ENCODE data around the gene LSP1. TPM values are rescaled to one million over a fixed set of nuclear protein-coding genes. Genes with fewer than 3 reads are reported as not detected.

Gene LSP1
- total and polyA plus RNA-seq, 10 donors, result 136 to 422 (median 335) TPM

- intact Hi-C loops (cut with DNase I; ENCODE audit: low total_unique reads), result no loop called here
- WGBS, 5 donors, result 37 to 62% (median 52%) methylated on average over 28 to 33 of the region's 33 CpGs
- Histone ChIP-seq H3K4me3 (peak overlapping the region in 2 of 8 donors; percentile 13 to 38), H3K4me1 (peaks cover 5 to 56% (median 42%) of the 10 kb centered on the region in 6 donors), H3K27me3 (replicated peaks in 1 of 7) (peaks cover 0 to 8% (median 0%) of the 10 kb centered on the region in 7 donors), H3K36me3 (peaks cover 0 to 64% (median 42%) of the 10 kb centered on the region in 6 donors), H3K9me3 (no peaks in the 10 kb centered on the region), H3K27ac (peak overlapping the region in 7 of 8 donors; percentile 1 to 79 (median 71))
- TF ChIP-seq POLR2A (IDR thresholded peaks at IDR 0.05) (no peak), POLR2AphosphoS5 (IDR thresholded peaks at IDR 0.05) (no peak), CTCF (IDR thresholded peaks at IDR 0.05 in 8 of 11, conservative IDR thresholded peaks at IDR 0.05 in 3 of 11) (no peak)
- peak; percentile 80 for DNase-seq
These were observed 37.3 kb downstream of the LSP1 start for GRCh38 chr11:1889941-1890855.

- WGBS, 5 donors, result 24 to 58% (median 48%) methylated on average over 18 to 34 of the region's 34 CpGs
- Histone ChIP-seq H3K9me3 (no peaks in the 10 kb centered on the region), H3K27ac (peak overlapping the region in 5 of 8 donors; percentile 5 to 79 (median 71)), H3K36me3 (peaks cover 0 to 55% (median 32%) of the 10 kb centered on the region in 6 donors), H3K4me3 (peak overlapping the region in 1 of 8 donors; percentile 5), H3K27me3 (replicated peaks in 1 of 7) (peaks cover 0 to 8% (median 0%) of the 10 kb centered on the region in 7 donors), H3K4me1 (peaks cover 5 to 56% (median 42%) of the 10 kb centered on the region in 6 donors)
- TF ChIP-seq POLR2A (IDR thresholded peaks at IDR 0.05) (no peak), POLR2AphosphoS5 (IDR thresholded peaks at IDR 0.05) (peak; percentile 45 to 69 (median 54)), CTCF (IDR thresholded peaks at IDR 0.05 in 8 of 11, conservative IDR thresholded peaks at IDR 0.05 in 3 of 11) (no peak)
- intact Hi-C loops (cut with DNase I; ENCODE audit: low total_unique reads), result no loop called here
- DNase-seq, result peak; percentile 81
These were observed 38.3 kb downstream of the LSP1 start for GRCh38 chr11:1890856-1891830.

GRCh38 chr11:1891831-1892115 lies 38.9 kb downstream of the LSP1 start, which contains the start of gene PRR33:
PRR33 (minus strand) TSS chr11:1891895; CDS start chr11:1890584, 1,311 bp downstream.
- no peak for DNase-seq
- no peaks in the 10 kb centered on the region for H3K9me3 ChIP-seq
- no peak for TF ChIP-seq POLR2A (IDR thresholded peaks at IDR 0.05)
- TF ChIP-seq POLR2AphosphoS5 (IDR thresholded peaks at IDR 0.05), result no peak
- TF ChIP-seq CTCF (IDR thresholded peaks at IDR 0.05 in 8 of 11, conservative IDR thresholded peaks at IDR 0.05 in 3 of 11), result no peak
- peaks cover 0 to 49% (median 26%) of the 10 kb centered on the region in 6 donors for H3K36me3 ChIP-seq
- peak within 1 kb of the TSS in 5 of 8 donors; percentile 5 to 79 (median 71) for H3K27ac ChIP-seq
- peak within 1 kb of the TSS in 1 of 8 donors; percentile 5 for H3K4me3 ChIP-seq
- H3K4me1 ChIP-seq, result peaks cover 5 to 58% (median 44%) of the 10 kb centered on the region in 6 donors
- WGBS, 5 donors, result 47 to 82% (median 66%) methylated on average over 6 to 7 of the region's 7 CpGs
- intact Hi-C loops (cut with DNase I; ENCODE audit: low total_unique reads), result no loop called here
- peaks cover 0 to 8% (median 0%) of the 10 kb centered on the region in 7 donors for H3K27me3 ChIP-seq (replicated peaks in 1 of 7)
